ENCODE measurements around the gene CRNKL1.

GRCh38 chr20:20019123-20019522 is 33.1 kb downstream of the CRNKL1 start:
- no peak for TF ChIP-seq CTCF (IDR thresholded peaks at IDR 0.05)
- no peak for TF ChIP-seq YY1 (IDR thresholded peaks at IDR 0.05; ENCODE audit: low read depth)
- TF ChIP-seq RXRA (IDR thresholded peaks at IDR 0.05; ENCODE audit: borderline replicate concordance, low read depth), result no peak
- TF ChIP-seq TEAD4 (IDR thresholded peaks at IDR 0.05; ENCODE audit: borderline replicate concordance, insufficient read depth), result no peak
- TF ChIP-seq EP300 (IDR thresholded peaks at IDR 0.05; ENCODE audit: borderline replicate concordance in 1 of 2, low read depth in 1 of 2, low read length in 1 of 2), result no peak
- TF ChIP-seq RAD21 (IDR thresholded peaks at IDR 0.05; ENCODE audit: low read length), result no peak

Measured in SK-N-SH (cell line).